ENCODE results near the gene HOXC10.

Gene HOXC10

GRCh38 chr12:53937596-53938325 is 47.2 kb upstream of the HOXC10 start:
- H3K4me3 ChIP-seq (replicated peaks; ENCODE audit: insufficient read depth, low read length): no peak overlapping the region
- no peak for TF ChIP-seq GABPA (IDR thresholded peaks at IDR 0.05; ENCODE audit: low read depth)
- TF ChIP-seq REST (IDR thresholded peaks at IDR 0.05; ENCODE audit: insufficient replicate concordance, low read depth): no peak
- TF ChIP-seq POLR2AphosphoS5 (IDR thresholded peaks at IDR 0.05; ENCODE audit: low read depth): no peak
- TF ChIP-seq CTCF (IDR thresholded peaks at IDR 0.05; ENCODE audit: insufficient read depth, low read length): no peak
- no peak for TF ChIP-seq SPI1 (IDR thresholded peaks at IDR 0.05; ENCODE audit: borderline replicate concordance, low read depth)
- H3K27ac ChIP-seq (replicated peaks): no peak overlapping the region
- peaks cover 78% of the 10 kb centered on the region for H3K27me3 ChIP-seq (ENCODE audit: insufficient read depth, poor library complexity, severe bottlenecking)
- no peak for DNase-seq (ENCODE audit: low read depth in 1 of 2, low spot score in 1 of 2)

GRCh38 chr12:53938326-53939140 is 46.4 kb upstream of the HOXC10 start, which contains the start of gene HOXC13:
Gene HOXC13 (plus strand): TSS chr12:53938831. CDS start chr12:53938907, 76 bp downstream.
- Histone ChIP-seq H3K27me3 (ENCODE audit: insufficient read depth, poor library complexity, severe bottlenecking) (peaks cover 80% of the 10 kb centered on the region), H3K4me3 (replicated peaks; ENCODE audit: insufficient read depth, low read length) (no peak within 1 kb of the TSS), H3K27ac (replicated peaks) (no peak within 1 kb of the TSS)
- DNase-seq (ENCODE audit: low read depth in 1 of 2, low spot score in 1 of 2): no peak
- TF ChIP-seq SPI1 (IDR thresholded peaks at IDR 0.05; ENCODE audit: borderline replicate concordance, low read depth) (no peak), CTCF (IDR thresholded peaks at IDR 0.05; ENCODE audit: insufficient read depth, low read length) (no peak), POLR2AphosphoS5 (IDR thresholded peaks at IDR 0.05; ENCODE audit: low read depth) (no peak)

- Histone ChIP-seq H3K4me3 (replicated peaks; ENCODE audit: insufficient read depth, low read length) (no peak overlapping the region), H3K27ac (replicated peaks) (no peak overlapping the region), H3K27me3 (ENCODE audit: insufficient read depth, poor library complexity, severe bottlenecking) (peaks cover 80% of the 10 kb centered on the region)
- no peak for DNase-seq (ENCODE audit: low read depth in 1 of 2, low spot score in 1 of 2)
- TF ChIP-seq GABPA (IDR thresholded peaks at IDR 0.05; ENCODE audit: low read depth): no peak
- no peak for TF ChIP-seq REST (IDR thresholded peaks at IDR 0.05; ENCODE audit: insufficient replicate concordance, low read depth)
- TF ChIP-seq CTCF (IDR thresholded peaks at IDR 0.05; ENCODE audit: insufficient read depth, low read length): no peak
- TF ChIP-seq POLR2AphosphoS5 (IDR thresholded peaks at IDR 0.05; ENCODE audit: low read depth): no peak
- no peak for TF ChIP-seq SPI1 (IDR thresholded peaks at IDR 0.05; ENCODE audit: borderline replicate concordance, low read depth)
Observed at GRCh38 chr12:53939141-53940108, 45.5 kb upstream of the HOXC10 start.
